GM12891 (cell line): ENCODE results near the gene CACNB1.

Experiments
- PAX5 ChIP-seq: IDR thresholded peaks from 2 replicates; pipeline ENCODE4 v1.6.1; 2011; ENCODE audit warnings: low read length, moderate library complexity, mild to moderate bottlenecking; ENCODE audit not compliant: insufficient read depth, severe bottlenecking
- POLR2A ChIP-seq: IDR thresholded peaks from 2 replicates; pipeline ENCODE4 v1.6.1; 2011; ENCODE audit warnings: low read depth, low read length, control low read depth
- POLR2AphosphoS5 ChIP-seq: IDR thresholded peaks from 2 replicates; pipeline ENCODE4 v1.6.1; 2011; ENCODE audit warnings: low read depth, low read length, control low read depth
- SPI1 ChIP-seq: IDR thresholded peaks from 2 replicates; pipeline ENCODE4 v1.6.1; 2011; ENCODE audit warnings: low read depth, low read length, control low read depth
- TAF1 ChIP-seq: IDR thresholded peaks from 2 replicates; pipeline ENCODE4 v1.6.1; 2011; ENCODE audit warnings: low read depth, low read length, control low read depth

DNA sequence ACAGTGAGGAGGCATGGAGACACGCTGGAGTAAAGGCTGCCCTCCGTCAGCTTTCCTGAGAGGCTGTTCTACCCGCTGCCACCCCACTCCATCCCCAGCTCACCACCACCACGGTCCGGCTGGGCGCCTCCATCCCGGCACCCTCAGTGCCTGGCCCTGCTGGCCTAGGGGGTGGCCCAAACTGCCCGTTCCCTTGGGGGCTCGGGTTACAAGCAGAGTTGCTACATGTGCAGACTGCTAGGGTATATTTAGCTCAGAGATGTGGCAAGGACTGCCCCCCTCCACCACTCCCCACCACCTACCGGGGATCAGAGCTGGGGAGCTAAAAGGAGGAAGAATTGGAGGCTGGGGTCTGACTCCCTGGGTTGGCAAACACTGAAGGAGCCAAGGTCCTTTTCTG lies 4.1 kb downstream of the CACNB1 start:
- TF ChIP-seq POLR2AphosphoS5 (no peak), SPI1 (no peak), PAX5 (no peak), POLR2A (no peak), TAF1 (no peak)
